ENCODE results near the gene ELK4.
A peak's percentile ranks its signal among the peaks of the same experiment; 100 is the strongest.

The ELK4 gene

DNA sequence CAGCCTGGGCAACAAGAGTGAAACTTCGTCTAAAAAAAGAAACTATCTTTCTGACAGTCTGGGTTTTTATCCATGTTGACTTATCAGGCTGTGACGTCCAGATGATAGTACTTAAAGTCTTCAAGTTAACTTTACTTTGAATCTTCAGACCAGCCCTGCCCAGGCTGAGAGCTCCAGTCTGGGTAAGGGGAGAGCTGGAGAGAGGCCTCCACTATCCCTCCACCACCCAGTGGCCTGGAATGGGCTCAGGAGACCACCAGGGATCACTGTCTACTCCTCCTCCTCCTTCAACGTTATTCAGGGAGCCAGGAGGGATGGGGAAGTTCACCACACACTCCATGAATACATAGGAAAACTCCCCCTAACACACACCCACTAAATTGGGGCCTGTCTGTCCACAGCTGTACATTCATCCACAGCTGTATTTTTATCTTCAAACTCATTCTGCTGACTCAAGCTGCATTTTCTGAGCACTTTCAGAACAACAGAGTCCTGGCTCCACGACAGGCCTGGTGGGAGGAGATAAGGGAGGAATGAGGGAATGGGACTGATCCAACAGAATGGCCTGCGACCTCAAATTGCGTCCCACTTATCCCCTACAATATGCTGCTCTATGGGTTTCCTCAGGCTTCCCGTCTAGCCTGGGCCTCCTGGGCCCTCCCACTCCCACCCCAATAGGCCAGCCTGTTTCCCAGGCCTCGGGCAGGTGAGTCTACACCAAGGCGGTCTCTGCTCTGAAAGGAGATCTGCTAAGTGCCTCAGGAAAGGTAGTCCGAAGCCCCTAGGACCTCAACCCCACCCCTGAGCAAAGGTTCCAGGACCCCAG lies 46.7 kb upstream of the ELK4 start:
- H3K9ac ChIP-seq (ENCODE audit: low read depth, low read length, poor library complexity, severe bottlenecking), result peak overlapping the region; percentile 75
- TF ChIP-seq EZH2phosphoT487 (IDR thresholded peaks at IDR 0.05; ENCODE audit: borderline replicate concordance) (no peak), CTCF (conservative IDR thresholded peaks at IDR 0.05; ENCODE audit: low read length) (no peak)
- no peaks in the 10 kb centered on the region for H3K9me3 ChIP-seq (ENCODE audit: insufficient read depth, low read depth, low read length)
- no peaks in the 10 kb centered on the region for H3K36me3 ChIP-seq (ENCODE audit: insufficient read depth, low read length)
- no peak overlapping the region for H2AFZ ChIP-seq (ENCODE audit: low read length)
- peak overlapping the region; percentile 98 for H3K4me2 ChIP-seq (ENCODE audit: low read depth, low read length, poor library complexity, severe bottlenecking)
- H3K4me3 ChIP-seq (ENCODE audit: low read length, poor library complexity, severe bottlenecking), result peak overlapping the region; percentile 76
- H3K79me2 ChIP-seq (ENCODE audit: insufficient read depth, low read length), result peaks cover 48% of the 10 kb centered on the region
- H3F3A ChIP-seq (ENCODE audit: low read depth), result 0 out of 2 replicates have a peak, but pooled peaks cover 2% of the 10 kb centered on the region
- H3K9me2 ChIP-seq (replicated peaks; ENCODE audit: low read depth, low read length), result no peaks in the 10 kb centered on the region
- no peaks in the 10 kb centered on the region for H3K27me3 ChIP-seq (ENCODE audit: insufficient read depth, low read length, poor library complexity, severe bottlenecking)
- H4K20me1 ChIP-seq (ENCODE audit: insufficient read depth, low read length, poor library complexity, severe bottlenecking), result peaks cover 4% of the 10 kb centered on the region
- H3K4me1 ChIP-seq (ENCODE audit: insufficient read depth, low read length, poor library complexity, severe bottlenecking), result peaks cover 53% of the 10 kb centered on the region

- peak overlapping the region; percentile 98 for H3K4me2 ChIP-seq (ENCODE audit: low read depth, low read length, poor library complexity, severe bottlenecking)
- peak overlapping the region; percentile 61 for H3K9ac ChIP-seq (ENCODE audit: low read depth, low read length, poor library complexity, severe bottlenecking)
- H3K36me3 ChIP-seq (ENCODE audit: insufficient read depth, low read length), result no peaks in the 10 kb centered on the region
- no peaks in the 10 kb centered on the region for H3K9me2 ChIP-seq (replicated peaks; ENCODE audit: low read depth, low read length)
- H2AFZ ChIP-seq (ENCODE audit: low read length), result no peak overlapping the region
- peaks cover 59% of the 10 kb centered on the region for H3K4me1 ChIP-seq (ENCODE audit: insufficient read depth, low read length, poor library complexity, severe bottlenecking)
- H3K79me2 ChIP-seq (ENCODE audit: insufficient read depth, low read length), result peaks cover 60% of the 10 kb centered on the region
- H3K9me3 ChIP-seq (ENCODE audit: insufficient read depth, low read depth, low read length), result no peaks in the 10 kb centered on the region
- 0 out of 2 replicates have a peak, but pooled peaks cover 2% of the 10 kb centered on the region for H3F3A ChIP-seq (ENCODE audit: low read depth)
- no peaks in the 10 kb centered on the region for H3K27me3 ChIP-seq (ENCODE audit: insufficient read depth, low read length, poor library complexity, severe bottlenecking)
- peaks cover 4% of the 10 kb centered on the region for H4K20me1 ChIP-seq (ENCODE audit: insufficient read depth, low read length, poor library complexity, severe bottlenecking)
- TF ChIP-seq EZH2phosphoT487 (IDR thresholded peaks at IDR 0.05; ENCODE audit: borderline replicate concordance), result no peak
- no peak for TF ChIP-seq CTCF (conservative IDR thresholded peaks at IDR 0.05; ENCODE audit: low read length)
- H3K4me3 ChIP-seq (ENCODE audit: low read length, poor library complexity, severe bottlenecking), result peak overlapping the region; percentile 76
Measured at GRCh38 chr1:205677167-205677566, 45.4 kb upstream of the ELK4 start.

DNA sequence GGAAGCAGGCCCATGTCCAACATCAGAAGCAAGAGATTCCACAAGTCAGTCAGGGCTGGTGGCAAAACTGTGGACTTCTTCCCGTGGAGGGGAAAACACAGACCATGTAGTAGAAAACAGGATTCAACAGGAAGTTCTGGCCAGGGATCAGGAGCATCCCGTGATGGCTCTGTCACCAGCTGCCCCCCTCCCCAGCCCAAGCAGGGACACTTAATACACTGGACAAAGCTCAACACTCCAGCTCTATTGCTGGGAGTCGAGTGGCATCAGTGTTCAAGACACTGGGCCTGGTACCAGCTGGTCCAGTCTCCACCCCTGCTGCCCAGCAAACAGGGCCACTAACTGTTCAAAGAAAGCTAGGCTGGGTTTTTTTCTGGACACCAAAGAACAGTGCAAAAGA lies 44.8 kb upstream of the ELK4 start:
- Histone ChIP-seq H3K4me1 (ENCODE audit: insufficient read depth, low read length, poor library complexity, severe bottlenecking) (peaks cover 58% of the 10 kb centered on the region), H3K27me3 (ENCODE audit: insufficient read depth, low read length, poor library complexity, severe bottlenecking) (no peaks in the 10 kb centered on the region), H3K9ac (ENCODE audit: low read depth, low read length, poor library complexity, severe bottlenecking) (peak overlapping the region; percentile 61), H2AFZ (ENCODE audit: low read length) (no peak overlapping the region), H3K9me3 (ENCODE audit: insufficient read depth, low read depth, low read length) (no peaks in the 10 kb centered on the region), H3K9me2 (replicated peaks; ENCODE audit: low read depth, low read length) (no peaks in the 10 kb centered on the region), H3F3A (ENCODE audit: low read depth) (0 out of 2 replicates have a peak, but pooled peaks cover 2% of the 10 kb centered on the region), H3K4me3 (ENCODE audit: low read length, poor library complexity, severe bottlenecking) (peak overlapping the region; percentile 76), H4K20me1 (ENCODE audit: insufficient read depth, low read length, poor library complexity, severe bottlenecking) (peaks cover 4% of the 10 kb centered on the region), H3K4me2 (ENCODE audit: low read depth, low read length, poor library complexity, severe bottlenecking) (peak overlapping the region; percentile 98), H3K79me2 (ENCODE audit: insufficient read depth, low read length) (peaks cover 62% of the 10 kb centered on the region), H3K36me3 (ENCODE audit: insufficient read depth, low read length) (no peaks in the 10 kb centered on the region)
- TF ChIP-seq CTCF (conservative IDR thresholded peaks at IDR 0.05; ENCODE audit: low read length), result no peak
- no peak for TF ChIP-seq EZH2phosphoT487 (IDR thresholded peaks at IDR 0.05; ENCODE audit: borderline replicate concordance)
